PC-9 (cell line): ENCODE results near the gene MAP3K8. TPM values are rescaled to one million over a fixed set of nuclear protein-coding genes. Genes with fewer than 3 reads are reported as not detected.

ENCODE experiments used
- BruUV-seq: library from RNA; stranded (reverse); fragments of 400-500 nt; replicated peaks from 2 replicates; lab custom pipeline; 2021; lab: Mats Ljungman, UMichigan
- CTCF ChIA-PET: fragments of 300-600 bp; sonication (Branson Sonifier 250); formaldehyde crosslinking; loops from one replicate; lab custom pipeline; 2022; ENCODE audit warnings: antibody characterized with exemption; lab: Charles Lee
- POLR2A ChIA-PET: fragments of 300-600 bp; sonication (Branson Sonifier 250); formaldehyde crosslinking; loops from one replicate; lab custom pipeline; 2022; ENCODE audit warnings: antibody characterized with exemption; ENCODE audit not compliant: unreplicated experiment; lab: Charles Lee
- DNase-seq, 2 experiments: peaks; one replicate each; pipeline versions ENCODE4 v3.0.0 to v3.0.0-alpha.2; 2015 to 2022; ENCODE audit warnings: mixed read lengths in 1 of 2
- H2AFZ ChIP-seq: fragments of 200-600 bp; sonication (generic); 2 replicates; pipeline ENCODE4 v1.8.1; 2017; ENCODE audit warnings: antibody characterized with exemption
- H3F3A ChIP-seq: fragments of 200-600 bp; sonication (generic); 2 replicates; pipeline ENCODE4 v1.8.1; 2017; ENCODE audit warnings: antibody characterized with exemption, mild to moderate bottlenecking, low read depth; ENCODE audit not compliant: insufficient read depth
- H3K27ac ChIP-seq: fragments of 200-600 bp; sonication (generic); 2 replicates; pipeline ENCODE4 v1.6.1; 2016; ENCODE audit warnings: mixed run types
- H3K27me3 ChIP-seq: fragments of 200-600 bp; sonication (generic); 2 replicates; pipeline ENCODE4 v1.6.1; 2016; ENCODE audit warnings: low read depth, mixed run types; ENCODE audit not compliant: insufficient read depth
- H3K36me3 ChIP-seq: fragments of 200-600 bp; sonication (generic); 2 replicates; pipeline ENCODE4 v1.6.1; 2016; ENCODE audit warnings: low read depth, mixed run types
- H3K4me1 ChIP-seq: fragments of 200-600 bp; sonication (generic); replicated peaks from 2 replicates; pipeline ENCODE4 v1.6.1; 2016; ENCODE audit warnings: mixed run types; ENCODE audit not compliant: insufficient read depth
- H3K4me2 ChIP-seq: fragments of 200-600 bp; sonication (generic); 2 replicates; pipeline ENCODE4 v1.6.1; 2017; ENCODE audit warnings: mixed run types
- H3K4me3 ChIP-seq: fragments of 200-600 bp; sonication (generic); 2 replicates; pipeline ENCODE4 v1.6.1; 2016; ENCODE audit warnings: mixed run types
- H3K79me2 ChIP-seq: fragments of 200-600 bp; sonication (generic); 2 replicates; pipeline ENCODE4 v1.6.1; 2017; ENCODE audit warnings: low read depth, mixed run types
- H3K9me2 ChIP-seq: fragments of 200-600 bp; sonication (generic); 2 replicates; pipeline ENCODE4 v1.8.1; 2017; ENCODE audit warnings: mild to moderate bottlenecking; ENCODE audit not compliant: insufficient read depth
- H3K9me3 ChIP-seq: fragments of 200-600 bp; sonication (generic); 2 replicates; pipeline ENCODE4 v1.8.1; 2016; ENCODE audit warnings: low read depth; ENCODE audit not compliant: insufficient read depth
- H4K20me1 ChIP-seq: fragments of 200-600 bp; sonication (generic); 2 replicates; pipeline ENCODE4 v1.8.1; 2017; ENCODE audit not compliant: insufficient read depth
- EZH2 ChIP-seq: fragments of 200-600 bp; sonication (generic); IDR thresholded peaks from 2 replicates; pipeline ENCODE4 v1.8.0; 2017; ENCODE audit warnings: antibody characterized with exemption, low read depth
- intact Hi-C: fragments of 100-400 bp; cut with micrococcal nuclease; formaldehyde crosslinking; loops from one replicate; pipeline ENCODE4 v1.10.0; 2022; ENCODE audit not compliant: unreplicated experiment
- total RNA-seq: library from RNA; stranded (reverse); gene quantifications from 2 replicates; pipeline ENCODE4 v1.2.3, GENCODE V29; 2021
- TF ChIP-seq, protein P1 (sequence below): fragments of 200-600 bp; sonication (generic); conservative IDR thresholded peaks from 2 replicates; pipeline ENCODE4 v1.6.1; 2017; ENCODE audit warnings: mixed run types, antibody characterized with exemption, mild to moderate bottlenecking, moderate library complexity

The MAP3K8 gene
- total RNA-seq, 1 experiment from 2014 or later = 14.3 TPM

GRCh38 chr10:30439931-30440330, 5.9 kb downstream of the MAP3K8 start:
- intact Hi-C loops = no loop called here
- Histone ChIP-seq H3K79me2 (peaks cover 40% of the 10 kb centered on the region), H3F3A (peaks cover 11% of the 10 kb centered on the region; the same call in 1 of the 2 replicates), H3K9me2 (no peaks in the 10 kb centered on the region), H3K36me3 (peaks cover 26% of the 10 kb centered on the region), H3K4me3 (no peak overlapping the region), H3K27me3 (no peaks in the 10 kb centered on the region), H3K4me2 (no peak overlapping the region), H3K9me3 (no peaks in the 10 kb centered on the region), H4K20me1 (no peaks in the 10 kb centered on the region; the same call in 1 of the 2 replicates), H2AFZ (no peak overlapping the region), H3K4me1 (peaks cover 37% of the 10 kb centered on the region), H3K27ac (no peak overlapping the region)
- TF ChIP-seq, protein P1, sequence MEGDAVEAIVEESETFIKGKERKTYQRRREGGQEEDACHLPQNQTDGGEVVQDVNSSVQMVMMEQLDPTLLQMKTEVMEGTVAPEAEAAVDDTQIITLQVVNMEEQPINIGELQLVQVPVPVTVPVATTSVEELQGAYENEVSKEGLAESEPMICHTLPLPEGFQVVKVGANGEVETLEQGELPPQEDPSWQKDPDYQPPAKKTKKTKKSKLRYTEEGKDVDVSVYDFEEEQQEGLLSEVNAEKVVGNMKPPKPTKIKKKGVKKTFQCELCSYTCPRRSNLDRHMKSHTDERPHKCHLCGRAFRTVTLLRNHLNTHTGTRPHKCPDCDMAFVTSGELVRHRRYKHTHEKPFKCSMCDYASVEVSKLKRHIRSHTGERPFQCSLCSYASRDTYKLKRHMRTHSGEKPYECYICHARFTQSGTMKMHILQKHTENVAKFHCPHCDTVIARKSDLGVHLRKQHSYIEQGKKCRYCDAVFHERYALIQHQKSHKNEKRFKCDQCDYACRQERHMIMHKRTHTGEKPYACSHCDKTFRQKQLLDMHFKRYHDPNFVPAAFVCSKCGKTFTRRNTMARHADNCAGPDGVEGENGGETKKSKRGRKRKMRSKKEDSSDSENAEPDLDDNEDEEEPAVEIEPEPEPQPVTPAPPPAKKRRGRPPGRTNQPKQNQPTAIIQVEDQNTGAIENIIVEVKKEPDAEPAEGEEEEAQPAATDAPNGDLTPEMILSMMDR = no peak
- BruUV-seq = no TSS peak
- ChIA-PET POLR2A (interaction anchor here (0.6 to 0.7 kb wide), 2 partner anchors 48 to 58 kb away, joined by 3 to 13 read pairs; no protein-coding TSS in a partner anchor), CTCF (no interaction called here)
- peak in 1 of 2 experiments; percentile 34 for DNase-seq

DNA sequence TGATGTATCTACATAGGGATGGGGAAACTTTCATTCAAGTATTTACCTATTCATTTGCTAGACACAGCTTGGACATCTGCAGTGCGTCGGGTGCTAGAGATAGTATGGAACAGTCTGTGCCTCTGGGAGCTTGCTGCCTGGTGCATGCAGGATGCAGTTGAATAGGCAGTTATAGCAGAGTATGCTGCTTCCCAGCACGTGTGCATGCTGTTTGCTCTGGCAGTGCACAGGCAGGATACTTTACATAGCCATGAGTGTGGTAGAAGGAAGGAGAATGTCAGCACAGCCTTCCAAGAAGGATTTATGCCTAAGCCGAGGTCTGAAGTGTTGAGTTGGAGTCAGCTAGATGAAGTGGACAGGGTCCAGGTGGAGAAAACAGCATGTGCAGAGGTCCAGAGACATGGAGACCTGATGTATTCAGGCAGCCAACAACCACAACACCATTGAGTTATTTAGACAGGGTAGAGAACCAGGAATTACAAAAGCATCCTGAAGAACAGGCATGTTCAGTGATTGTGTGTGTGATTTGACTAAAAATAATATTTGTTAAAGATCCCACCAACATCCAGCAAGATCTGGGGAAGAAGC, 8.1 kb downstream of the MAP3K8 start:
- Histone ChIP-seq H3K9me2 (no peaks in the 10 kb centered on the region), H3K4me3 (no peak overlapping the region), H2AFZ (no peak overlapping the region), H3K4me2 (no peak overlapping the region), H3K36me3 (peaks cover 26% of the 10 kb centered on the region), H3K27me3 (no peaks in the 10 kb centered on the region), H3K9me3 (no peaks in the 10 kb centered on the region), H3K79me2 (peaks cover 20% of the 10 kb centered on the region), H4K20me1 (no peaks in the 10 kb centered on the region), H3K27ac (no peak overlapping the region), H3K4me1 (peaks cover 34% of the 10 kb centered on the region), H3F3A (peaks cover 16% of the 10 kb centered on the region)
- intact Hi-C loops = no loop called here
- BruUV-seq = no TSS peak
- DNase-seq = no peak
- TF ChIP-seq EZH2 = no peak
- TF ChIP-seq, protein P1 = no peak
- ChIA-PET POLR2A (no interaction called here), CTCF (no interaction called here)

DNA sequence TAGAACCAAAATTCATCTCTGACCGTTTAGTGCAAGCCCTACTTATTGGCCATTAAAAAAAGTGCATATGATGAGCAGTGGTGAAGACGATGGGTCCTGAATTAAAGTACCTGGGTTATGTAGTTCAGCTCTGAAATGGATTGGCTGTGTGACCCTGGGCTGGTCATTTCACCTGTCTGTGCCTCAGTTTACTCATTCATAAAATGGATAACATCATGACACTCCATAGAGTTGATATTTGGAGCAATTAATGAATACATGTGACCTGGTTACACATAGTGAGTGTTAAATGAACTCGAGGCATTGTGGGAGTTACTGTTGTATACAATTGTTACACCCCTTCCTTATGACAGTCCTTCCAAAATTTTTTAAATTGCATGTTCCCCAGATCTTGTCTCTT, 9.1 kb downstream of the MAP3K8 start:
- Histone ChIP-seq H3K27me3 (no peaks in the 10 kb centered on the region), H2AFZ (no peak overlapping the region), H3K36me3 (peaks cover 22% of the 10 kb centered on the region), H3K4me1 (peaks cover 31% of the 10 kb centered on the region), H3K9me3 (no peaks in the 10 kb centered on the region), H4K20me1 (no peaks in the 10 kb centered on the region), H3K4me2 (no peak overlapping the region), H3K27ac (no peak overlapping the region), H3F3A (peaks cover 17% of the 10 kb centered on the region), H3K79me2 (peaks cover 11% of the 10 kb centered on the region), H3K4me3 (no peak overlapping the region), H3K9me2 (no peaks in the 10 kb centered on the region)
- TF ChIP-seq, protein P1 = no peak
- TF ChIP-seq EZH2 = no peak
- intact Hi-C loops = no loop called here
- BruUV-seq = no TSS peak
- ChIA-PET POLR2A (interaction anchor here (0.7 kb wide), 1 partner anchor 813 kb away, joined by 3 read pairs; no protein-coding TSS in a partner anchor), CTCF (no interaction called here)
- no peak for DNase-seq
